A549 (cell line): ENCODE data around the gene LRRC40.

Source experiments
- BHLHE40 ChIP-seq: IDR thresholded peaks from 2 replicates; pipeline ENCODE4 v1.6.1; 2012; ENCODE audit warnings: low read depth, low read length, inconsistent platforms
- CBX8 ChIP-seq: fragments of 200-600 bp; sonication (generic); IDR thresholded peaks from 2 replicates; pipeline ENCODE4 v1.6.1; 2016
- CTCF ChIP-seq: fragments of >200 bp; sonication (Bioruptor Twin); formaldehyde crosslinking; IDR thresholded peaks from 3 replicates; pipeline ENCODE4 v1.5.1; 2016
- E2F6 ChIP-seq: IDR thresholded peaks from 2 replicates; pipeline ENCODE4 v1.6.1; 2012; ENCODE audit warnings: low read depth, borderline replicate concordance
- FOSL2 ChIP-seq, 2 experiments: fragments of 450-650 bp in 1 of 2; fragments of >200 bp in 1 of 2; sonication (Bioruptor Twin) in 1 of 2; formaldehyde crosslinking; IDR thresholded peaks; 2 replicates each; pipeline versions ENCODE4 v1.5.0 to v1.6.1; 2016 to 2020; ENCODE audit warnings: mild to moderate bottlenecking in 1 of 2, moderate library complexity in 1 of 2
- GATA3 ChIP-seq: IDR thresholded peaks from 2 replicates; pipeline ENCODE4 v1.6.1; 2012; ENCODE audit warnings: borderline replicate concordance
- HOXB13 ChIP-seq: fragments of 250-450 bp; sonication (Bioruptor Pico); IDR thresholded peaks from 2 replicates; pipeline ENCODE4 v1.5.0; 2020; ENCODE audit warnings: low read depth, mild to moderate bottlenecking, moderate library complexity
- MAX ChIP-seq: IDR thresholded peaks from 2 replicates; pipeline ENCODE4 v1.6.1; 2012
- NPAS2 ChIP-seq: fragments of 250-450 bp; sonication (Bioruptor Pico); IDR thresholded peaks from 2 replicates; pipeline ENCODE4 v1.8.0; 2022; ENCODE audit warnings: mild to moderate bottlenecking, moderate library complexity, borderline replicate concordance
- PBX3 ChIP-seq: IDR thresholded peaks from 2 replicates; pipeline ENCODE4 v1.6.1; 2012
- POLR2A ChIP-seq: IDR thresholded peaks from 2 replicates; pipeline ENCODE4 v1.6.1; 2012; ENCODE audit warnings: mild to moderate bottlenecking, low read length
- RAD21 ChIP-seq, 2 experiments: fragments of >200 bp in 1 of 2; sonication (Bioruptor Twin) in 1 of 2; formaldehyde crosslinking in 1 of 2; IDR thresholded peaks in 1 of 2; conservative IDR thresholded peaks in 1 of 2; 2 replicates in 1 of 2; 3 replicates in 1 of 2; pipeline ENCODE4 v1.6.1; 2012 to 2018; ENCODE audit warnings: inconsistent platforms in 1 of 2
- RCOR1 ChIP-seq: fragments of 150-350 bp; IDR thresholded peaks from 2 replicates; pipeline ENCODE4 v1.6.1; 2014; ENCODE audit warnings: antibody characterized with exemption, low read length, low read depth
- ZNF302 ChIP-seq: fragments of 250-450 bp; sonication (Bioruptor Pico); IDR thresholded peaks from 2 replicates; pipeline ENCODE4 v1.9.0; 2021; ENCODE audit warnings: inconsistent platforms, mild to moderate bottlenecking, moderate library complexity

GRCh38 chr1:70112838-70113237 lies 92.5 kb downstream of the LRRC40 start:
- TF ChIP-seq CTCF (no peak; the same call in 2 of the 3 replicates), GATA3 (no peak), RAD21 (conservative IDR thresholded peaks at IDR 0.05 in 1 of 2, IDR thresholded peaks at IDR 0.05 in 1 of 2) (no peak), PBX3 (no peak), BHLHE40 (no peak), CBX8 (no peak), MAX (no peak), POLR2A (no peak), RCOR1 (no peak), E2F6 (no peak), HOXB13 (CRISPR knock-in tag) (no peak), NPAS2 (CRISPR knock-in tag) (no peak), FOSL2 (IDR thresholded peaks at IDR 0.05) (no peak), FOSL2 (CRISPR knock-in tag; IDR thresholded peaks at IDR 0.05) (no peak), ZNF302 (CRISPR knock-in tag) (no peak)
